ENCODE measurements around the gene STIM1.

STIM1 gene

GRCh38 chr11:3969200-3969599, 113.7 kb downstream of the STIM1 start:
- Histone ChIP-seq H3K79me2 (ENCODE audit: insufficient read depth, low read length) (peaks cover 31% of the 10 kb centered on the region), H3K36me3 (ENCODE audit: insufficient read depth, low read length) (peaks cover 21% of the 10 kb centered on the region)
- DNase-seq, result no peak

GRCh38 chr11:3969613-3970012, 114.1 kb downstream of the STIM1 start:
- no peak overlapping the region for H3K4me2 ChIP-seq (ENCODE audit: insufficient read depth, low read length)
- ATAC-seq (ENCODE audit: insufficient read depth, low read depth) (peak; percentile 99), DNase-seq (peak; percentile 66)

More at GRCh38 chr11:3969200-3969599, 113.7 kb downstream of the STIM1 start:
- ATAC-seq (ENCODE audit: insufficient read depth, low read depth), result peak; percentile 12; the same call in 2 of the 3 replicates
- Histone ChIP-seq H4K20me1 (ENCODE audit: insufficient read depth, low read length) (no peaks in the 10 kb centered on the region), H3K9ac (ENCODE audit: low read depth, low read length) (no peak overlapping the region), H3K27ac (ENCODE audit: low read length) (peak overlapping the region; percentile 73), H3K27me3 (ENCODE audit: insufficient read depth, low read length, poor library complexity) (no peaks in the 10 kb centered on the region), H3K4me2 (ENCODE audit: insufficient read depth, low read length) (no peak overlapping the region), H3K4me3 (ENCODE audit: low read depth in 1 of 2, low read length in 2 of 2) (no peak overlapping the region), H3K4me1 (ENCODE audit: insufficient read depth, low read length) (peaks cover 23% of the 10 kb centered on the region), H2AFZ (ENCODE audit: low read depth, low read length) (no peak overlapping the region), H3K9me3 (ENCODE audit: insufficient read depth, low read length, severe bottlenecking) (no peaks in the 10 kb centered on the region)
- no peak for TF ChIP-seq EZH2 (IDR thresholded peaks at IDR 0.05; ENCODE audit: borderline replicate concordance, low read depth, low read length, severe bottlenecking)
- TF ChIP-seq, protein P1, sequence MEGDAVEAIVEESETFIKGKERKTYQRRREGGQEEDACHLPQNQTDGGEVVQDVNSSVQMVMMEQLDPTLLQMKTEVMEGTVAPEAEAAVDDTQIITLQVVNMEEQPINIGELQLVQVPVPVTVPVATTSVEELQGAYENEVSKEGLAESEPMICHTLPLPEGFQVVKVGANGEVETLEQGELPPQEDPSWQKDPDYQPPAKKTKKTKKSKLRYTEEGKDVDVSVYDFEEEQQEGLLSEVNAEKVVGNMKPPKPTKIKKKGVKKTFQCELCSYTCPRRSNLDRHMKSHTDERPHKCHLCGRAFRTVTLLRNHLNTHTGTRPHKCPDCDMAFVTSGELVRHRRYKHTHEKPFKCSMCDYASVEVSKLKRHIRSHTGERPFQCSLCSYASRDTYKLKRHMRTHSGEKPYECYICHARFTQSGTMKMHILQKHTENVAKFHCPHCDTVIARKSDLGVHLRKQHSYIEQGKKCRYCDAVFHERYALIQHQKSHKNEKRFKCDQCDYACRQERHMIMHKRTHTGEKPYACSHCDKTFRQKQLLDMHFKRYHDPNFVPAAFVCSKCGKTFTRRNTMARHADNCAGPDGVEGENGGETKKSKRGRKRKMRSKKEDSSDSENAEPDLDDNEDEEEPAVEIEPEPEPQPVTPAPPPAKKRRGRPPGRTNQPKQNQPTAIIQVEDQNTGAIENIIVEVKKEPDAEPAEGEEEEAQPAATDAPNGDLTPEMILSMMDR (IDR thresholded peaks at IDR 0.05; ENCODE audit: borderline replicate concordance, extremely low read depth, low read length, poor library complexity, severe bottlenecking), result no peak

GRCh38 chr11:3970108-3970507, 114.6 kb downstream of the STIM1 start:
- Histone ChIP-seq H3K36me3 (ENCODE audit: insufficient read depth, low read length) (peaks cover 21% of the 10 kb centered on the region), H3K9me3 (ENCODE audit: insufficient read depth, low read length, severe bottlenecking) (no peaks in the 10 kb centered on the region), H3K27me3 (ENCODE audit: insufficient read depth, low read length, poor library complexity) (no peaks in the 10 kb centered on the region), H3K27ac (ENCODE audit: low read length) (peak overlapping the region; percentile 73), H2AFZ (ENCODE audit: low read depth, low read length) (no peak overlapping the region), H3K9ac (ENCODE audit: low read depth, low read length) (no peak overlapping the region; the same call in 1 of the 2 replicates), H4K20me1 (ENCODE audit: insufficient read depth, low read length) (no peaks in the 10 kb centered on the region), H3K4me2 (ENCODE audit: insufficient read depth, low read length) (no peak overlapping the region), H3K4me3 (ENCODE audit: low read depth in 1 of 2, low read length in 2 of 2) (no peak overlapping the region), H3K79me2 (ENCODE audit: insufficient read depth, low read length) (peaks cover 23% of the 10 kb centered on the region), H3K4me1 (ENCODE audit: insufficient read depth, low read length) (peaks cover 23% of the 10 kb centered on the region)
- DNase-seq (no peak), ATAC-seq (ENCODE audit: insufficient read depth, low read depth) (no peak)
- TF ChIP-seq, protein P1 (IDR thresholded peaks at IDR 0.05; ENCODE audit: borderline replicate concordance, extremely low read depth, low read length, poor library complexity, severe bottlenecking), result no peak
- TF ChIP-seq EZH2 (IDR thresholded peaks at IDR 0.05; ENCODE audit: borderline replicate concordance, low read depth, low read length, severe bottlenecking), result no peak

More at GRCh38 chr11:3969613-3970012, 114.1 kb downstream of the STIM1 start:
- H3K9me3 ChIP-seq (ENCODE audit: insufficient read depth, low read length, severe bottlenecking), result no peaks in the 10 kb centered on the region
- H3K27ac ChIP-seq (ENCODE audit: low read length), result peak overlapping the region; percentile 73
- TF ChIP-seq, protein P1 (IDR thresholded peaks at IDR 0.05; ENCODE audit: borderline replicate concordance, extremely low read depth, low read length, poor library complexity, severe bottlenecking), result no peak
- TF ChIP-seq EZH2 (IDR thresholded peaks at IDR 0.05; ENCODE audit: borderline replicate concordance, low read depth, low read length, severe bottlenecking), result no peak
- H3K79me2 ChIP-seq (ENCODE audit: insufficient read depth, low read length), result peaks cover 28% of the 10 kb centered on the region
- H4K20me1 ChIP-seq (ENCODE audit: insufficient read depth, low read length), result no peaks in the 10 kb centered on the region
- H3K4me1 ChIP-seq (ENCODE audit: insufficient read depth, low read length), result peaks cover 23% of the 10 kb centered on the region
- H3K4me3 ChIP-seq (ENCODE audit: low read depth in 1 of 2, low read length in 2 of 2), result no peak overlapping the region
- H2AFZ ChIP-seq (ENCODE audit: low read depth, low read length), result no peak overlapping the region
- H3K36me3 ChIP-seq (ENCODE audit: insufficient read depth, low read length), result peaks cover 21% of the 10 kb centered on the region
- no peaks in the 10 kb centered on the region for H3K27me3 ChIP-seq (ENCODE audit: insufficient read depth, low read length, poor library complexity)
- no peak overlapping the region; the same call in 1 of the 2 replicates for H3K9ac ChIP-seq (ENCODE audit: low read depth, low read length)

All from DND-41 (cell line).